GM21825 (cell line): ENCODE measurements around the gene ZNF683.

Source experiments
- ATAC-seq: cut with Tn5 transposase; IDR thresholded peaks from one replicate; pipeline ENCODE4 v1.9.1; 2021; ENCODE audit warnings: mild to moderate bottlenecking, moderate library complexity; ENCODE audit not compliant: unreplicated experiment

The ZNF683 gene

DNA sequence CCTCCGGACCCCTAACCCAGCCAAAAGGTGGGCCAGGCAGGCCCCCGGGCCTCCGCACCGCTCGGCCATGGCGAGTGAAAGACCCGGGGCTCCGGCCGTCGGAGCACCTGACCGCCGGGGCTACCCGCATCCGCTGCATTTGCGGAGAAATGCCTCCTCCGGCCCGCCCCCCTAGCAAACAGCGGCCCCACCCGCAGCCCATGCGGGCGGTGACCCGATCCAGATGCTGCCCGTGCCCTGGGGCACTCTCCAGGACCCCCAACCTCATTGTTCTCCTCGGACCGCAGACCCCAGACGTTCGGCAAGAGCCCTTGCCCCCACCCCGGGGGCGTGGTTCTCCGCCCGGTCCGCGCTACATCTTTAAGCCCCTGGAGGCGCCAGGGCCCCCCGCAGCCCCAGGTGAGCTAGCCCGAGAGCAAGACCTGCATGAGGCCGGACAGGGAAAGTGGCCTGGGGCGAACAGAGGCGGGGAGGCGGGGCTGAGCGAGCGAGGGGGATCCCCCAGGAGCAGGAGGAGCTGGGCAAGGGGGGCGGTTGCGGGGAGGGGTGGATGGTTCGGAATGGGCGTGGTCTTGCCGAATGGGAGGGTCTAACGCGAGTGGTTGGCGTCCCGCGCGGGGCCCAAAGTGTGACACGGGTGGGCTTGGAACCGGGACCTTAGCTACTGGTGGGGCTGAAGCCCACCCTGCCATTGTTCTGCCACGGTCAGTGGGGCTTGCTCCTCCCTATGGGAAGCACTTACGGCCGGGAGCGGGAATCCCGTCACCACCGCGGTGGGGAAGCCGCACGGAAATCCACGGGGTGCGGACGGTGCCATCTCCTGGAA is 12.4 kb downstream of the ZNF683 start:
- no peak for ATAC-seq

DNA sequence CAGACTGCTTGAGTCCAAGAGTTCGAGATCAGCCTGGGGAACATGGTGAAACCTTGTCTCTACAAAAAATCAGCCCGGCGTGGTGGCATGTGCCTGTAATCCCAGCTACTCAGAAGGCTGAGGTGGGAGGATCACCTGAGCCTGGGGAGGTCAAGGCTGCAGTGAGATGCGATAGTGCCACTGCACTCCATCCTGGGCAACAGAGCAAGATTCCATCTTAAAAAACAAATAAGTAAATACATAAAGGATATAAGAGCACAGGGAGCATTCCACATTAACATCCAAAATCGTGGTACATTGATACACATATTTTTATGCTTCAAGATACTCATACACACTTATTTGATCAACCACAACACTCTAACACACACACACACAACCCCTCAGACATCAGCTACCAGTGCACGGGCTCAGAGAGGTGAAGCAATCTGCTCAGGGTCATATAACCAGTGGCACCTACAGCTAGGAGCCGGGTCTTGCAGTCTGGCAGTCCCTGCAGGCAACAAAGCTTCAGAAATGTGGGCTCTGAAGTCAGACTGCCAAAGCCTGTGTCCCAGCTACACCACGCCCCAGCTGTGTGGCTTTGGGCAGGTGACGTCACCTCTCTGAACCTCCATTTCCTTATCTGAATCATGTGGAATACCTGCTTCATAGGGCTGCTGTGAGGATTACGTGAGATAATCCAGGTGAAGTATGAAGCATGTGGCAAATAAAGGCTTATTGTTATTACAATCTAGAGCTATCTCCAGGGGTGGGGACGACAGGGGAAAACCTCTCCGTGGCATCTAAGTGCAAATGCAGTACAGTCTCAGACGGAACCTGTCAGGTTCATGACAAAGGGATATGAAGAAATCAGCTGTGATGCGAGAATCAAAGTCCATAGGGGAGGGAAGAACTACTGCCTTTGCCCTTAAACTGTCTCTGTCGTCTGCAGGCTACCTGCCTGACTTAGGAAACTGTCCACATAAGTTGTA is 13.9 kb downstream of the ZNF683 start:
- no peak for ATAC-seq

GRCh38 chr1:26357121-26357602 is 15.4 kb downstream of the ZNF683 start:
- ATAC-seq: no peak

- ATAC-seq: no peak
Observed at GRCh38 chr1:26356106-26356505, 16.4 kb downstream of the ZNF683 start.

GRCh38 chr1:26354972-26355371 is 17.6 kb downstream of the ZNF683 start:
- ATAC-seq: no peak

DNA sequence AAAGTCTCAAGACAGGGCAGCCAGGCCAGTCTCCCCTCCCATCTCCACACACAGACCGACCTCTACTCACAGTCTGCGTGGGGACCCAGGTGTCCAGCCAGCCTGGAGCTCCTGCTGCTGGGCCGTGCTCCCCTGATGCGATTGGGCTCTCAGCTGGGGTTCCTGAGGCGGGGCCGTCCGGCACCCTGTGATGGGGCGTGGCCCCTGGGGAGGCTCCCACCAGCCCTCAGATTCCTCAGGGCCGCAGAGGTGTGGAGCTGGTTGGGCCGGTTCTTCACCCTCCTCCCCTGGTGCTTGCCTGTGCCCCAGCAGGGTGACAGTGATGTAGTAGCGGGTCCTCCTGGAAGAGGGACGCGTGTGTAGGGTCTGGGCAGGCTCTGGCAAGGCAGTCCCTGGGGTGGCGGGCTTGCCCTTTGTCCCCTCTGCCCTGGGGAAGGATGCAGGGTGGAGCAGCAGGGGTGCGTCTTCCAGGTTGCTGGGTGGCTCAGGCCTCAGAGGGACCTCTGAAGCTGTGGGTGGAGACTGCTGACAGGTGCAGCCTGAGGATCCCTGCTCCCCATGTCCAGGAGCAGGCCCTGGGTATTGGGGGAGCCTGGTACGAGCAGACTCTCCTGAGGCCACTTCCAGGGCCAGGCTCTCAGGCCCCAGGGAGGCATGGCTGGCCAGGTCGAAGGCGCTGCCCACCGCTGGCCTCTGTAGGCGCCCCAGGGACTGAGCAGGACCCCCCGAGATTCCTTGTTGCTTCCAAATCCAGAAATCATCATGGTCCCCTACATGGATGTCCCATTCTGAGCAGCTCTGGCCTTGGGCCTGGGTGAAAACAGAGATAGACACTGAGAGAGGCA is 18.4 kb downstream of the ZNF683 start, which contains the start of gene CRYBG2:
CRYBG2 (minus strand) TSS at position 155 of the 845 bp plus-strand sequence. CDS start 7,473 bp downstream, outside the sequence.
- ATAC-seq: no peak

DNA sequence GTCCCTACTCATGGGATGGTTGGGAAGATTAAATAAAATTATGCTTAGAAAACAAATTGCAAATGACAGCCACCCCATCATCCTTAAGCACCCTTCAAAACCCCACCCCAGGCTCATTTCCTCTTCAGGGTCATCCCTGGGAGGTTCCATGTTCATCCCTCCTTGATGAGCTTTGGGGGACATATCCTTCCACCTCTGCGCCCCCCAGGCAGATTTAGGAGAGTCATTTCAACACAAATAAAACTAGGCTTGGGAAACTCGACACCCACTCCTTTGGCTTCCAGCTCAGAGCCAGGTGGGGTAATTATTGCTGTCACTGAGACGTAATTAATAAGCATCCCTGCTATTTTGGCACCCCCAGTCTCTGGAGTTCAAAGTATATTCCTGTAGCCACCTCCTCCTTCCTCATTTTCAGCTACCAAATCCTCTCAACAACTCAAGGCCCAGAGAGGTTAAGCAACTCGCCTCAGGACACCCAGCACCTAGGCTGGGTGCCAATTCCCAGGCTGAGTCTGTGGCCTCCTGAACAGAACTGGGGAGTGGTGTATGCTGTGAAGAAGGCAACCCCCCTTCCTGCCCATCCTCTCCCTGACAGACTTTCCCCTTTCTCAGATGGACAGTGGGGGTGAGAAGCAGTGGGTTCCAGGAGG is 19.2 kb downstream of the ZNF683 start:
- no peak for ATAC-seq

- no peak for ATAC-seq
Observed at GRCh38 chr1:26352338-26352679, 20.2 kb downstream of the ZNF683 start.

- ATAC-seq: no peak
Observed at GRCh38 chr1:26351590-26352337, 20.8 kb downstream of the ZNF683 start.

GRCh38 chr1:26350701-26351589 is 21.6 kb downstream of the ZNF683 start:
- no peak for ATAC-seq

DNA sequence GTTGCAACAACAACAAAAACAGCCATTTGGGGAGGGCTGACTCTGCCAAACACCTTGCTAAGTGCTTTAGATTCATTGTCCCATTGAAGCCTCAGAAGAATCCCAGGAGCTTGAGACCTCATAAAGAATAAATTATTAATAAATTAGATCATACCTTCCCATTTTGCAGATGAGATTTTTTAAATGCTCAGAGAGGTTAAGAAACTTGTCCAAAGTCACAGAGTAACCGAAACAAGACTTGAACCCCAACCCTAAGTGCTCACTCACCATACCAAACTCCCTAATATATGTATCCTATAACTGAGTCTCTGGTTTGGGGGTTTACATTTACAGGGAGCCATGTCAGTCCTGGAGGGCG is 22.2 kb downstream of the ZNF683 start:
- no peak for ATAC-seq

DNA sequence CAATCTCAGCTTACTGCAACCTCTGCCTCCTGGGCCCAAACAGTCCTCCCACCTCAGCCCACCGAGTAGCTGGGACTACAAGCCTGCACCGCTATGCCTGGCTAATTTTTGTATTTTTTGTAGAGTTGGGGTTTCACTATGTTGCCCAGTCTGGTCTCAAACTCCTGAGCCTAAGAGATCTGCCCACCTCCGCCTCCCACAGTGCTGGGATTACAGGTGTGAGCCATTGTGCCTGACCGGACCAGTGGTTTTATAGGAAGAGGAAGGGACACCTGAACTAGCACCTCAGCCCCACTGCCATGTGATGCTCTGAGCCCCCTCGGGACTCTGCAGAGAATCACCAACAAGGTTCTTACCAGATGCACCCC is 22.7 kb downstream of the ZNF683 start:
- no peak for ATAC-seq

DNA sequence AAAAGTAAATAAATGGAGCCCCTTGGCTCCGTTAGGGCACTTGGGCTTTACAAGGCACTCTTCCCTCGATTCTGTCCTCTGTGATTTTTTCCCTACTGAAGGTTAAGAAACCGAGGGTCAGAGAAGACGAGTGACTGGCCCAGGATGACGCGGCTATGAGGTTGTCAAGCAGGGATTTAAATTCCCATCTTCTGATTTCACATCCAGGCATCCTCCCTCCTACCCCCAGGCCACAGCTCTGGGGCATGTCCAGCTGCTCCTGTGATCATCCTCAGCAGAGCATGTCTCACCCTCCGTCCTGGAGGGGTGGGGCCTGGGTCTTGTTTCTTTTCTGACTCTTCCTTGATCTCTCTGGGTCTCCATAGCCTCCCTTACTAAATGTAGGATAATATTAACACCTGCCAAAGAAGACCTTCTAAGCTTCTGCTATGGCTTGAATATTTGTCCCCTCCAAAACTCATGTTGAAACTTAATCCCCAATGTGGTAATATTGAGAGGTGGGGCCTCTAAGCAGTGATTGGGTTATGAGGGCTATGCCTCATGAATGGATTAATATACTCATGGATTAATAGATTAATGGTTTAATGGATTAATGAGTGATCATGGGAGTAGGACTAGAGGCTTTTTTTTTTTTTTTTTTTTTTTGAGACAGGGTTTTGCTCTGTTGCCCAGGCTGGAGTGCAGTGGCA is 23.2 kb downstream of the ZNF683 start:
- no peak for ATAC-seq

DNA sequence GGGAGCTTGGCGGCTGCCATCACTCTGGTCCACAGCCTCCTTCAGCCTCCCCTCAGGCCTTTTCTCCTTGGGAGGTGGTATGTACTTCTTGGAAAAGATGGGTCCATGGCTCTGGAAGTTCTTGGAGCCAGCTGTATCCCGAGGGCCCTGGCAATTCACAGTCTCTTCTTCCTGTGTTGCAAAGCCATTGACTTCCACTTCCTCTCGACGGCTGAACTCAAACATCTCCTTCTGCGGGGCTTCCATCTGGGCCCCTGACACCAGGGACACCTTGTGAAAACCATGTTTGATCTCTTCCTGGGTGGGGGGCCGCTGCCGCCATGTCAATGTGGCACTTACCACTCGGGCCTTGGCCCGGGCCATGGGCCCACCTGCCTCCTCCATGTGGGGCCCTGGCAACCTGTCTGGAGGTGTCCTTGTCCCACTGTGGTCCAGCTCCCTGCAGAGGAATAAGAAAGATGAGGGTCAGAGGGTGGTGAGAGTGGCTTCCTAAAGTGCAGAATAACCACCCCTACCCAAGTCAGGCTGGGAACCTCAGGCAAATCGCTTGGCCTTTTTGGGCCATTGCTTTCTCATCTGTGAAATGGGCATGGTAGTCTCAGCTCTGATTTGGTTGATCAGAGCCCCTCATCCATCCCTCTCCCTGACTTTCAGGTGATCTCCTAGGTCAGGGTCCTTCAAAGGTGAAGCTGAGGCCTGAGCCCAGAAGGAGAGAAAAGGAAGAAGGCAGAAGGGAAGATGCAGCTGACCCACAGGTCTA is 26.1 kb downstream of the ZNF683 start:
- ATAC-seq: no peak

- ATAC-seq: no peak
Observed at GRCh38 chr1:26345718-26346117, 26.8 kb downstream of the ZNF683 start.

- no peak for ATAC-seq
Observed at GRCh38 chr1:26344147-26344920, 28.2 kb downstream of the ZNF683 start.
